ENCODE results near the gene SLC38A11.
"Not testable (repeated sequence)": the region's sequence is repeated elsewhere in the genome, so short reads cannot be mapped to it uniquely, and the experiment has no call there.

The SLC38A11 gene, protein sequence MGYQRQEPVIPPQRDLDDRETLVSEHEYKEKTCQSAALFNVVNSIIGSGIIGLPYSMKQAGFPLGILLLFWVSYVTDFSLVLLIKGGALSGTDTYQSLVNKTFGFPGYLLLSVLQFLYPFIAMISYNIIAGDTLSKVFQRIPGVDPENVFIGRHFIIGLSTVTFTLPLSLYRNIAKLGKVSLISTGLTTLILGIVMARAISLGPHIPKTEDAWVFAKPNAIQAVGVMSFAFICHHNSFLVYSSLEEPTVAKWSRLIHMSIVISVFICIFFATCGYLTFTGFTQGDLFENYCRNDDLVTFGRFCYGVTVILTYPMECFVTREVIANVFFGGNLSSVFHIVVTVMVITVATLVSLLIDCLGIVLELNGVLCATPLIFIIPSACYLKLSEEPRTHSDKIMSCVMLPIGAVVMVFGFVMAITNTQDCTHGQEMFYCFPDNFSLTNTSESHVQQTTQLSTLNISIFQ

DNA sequence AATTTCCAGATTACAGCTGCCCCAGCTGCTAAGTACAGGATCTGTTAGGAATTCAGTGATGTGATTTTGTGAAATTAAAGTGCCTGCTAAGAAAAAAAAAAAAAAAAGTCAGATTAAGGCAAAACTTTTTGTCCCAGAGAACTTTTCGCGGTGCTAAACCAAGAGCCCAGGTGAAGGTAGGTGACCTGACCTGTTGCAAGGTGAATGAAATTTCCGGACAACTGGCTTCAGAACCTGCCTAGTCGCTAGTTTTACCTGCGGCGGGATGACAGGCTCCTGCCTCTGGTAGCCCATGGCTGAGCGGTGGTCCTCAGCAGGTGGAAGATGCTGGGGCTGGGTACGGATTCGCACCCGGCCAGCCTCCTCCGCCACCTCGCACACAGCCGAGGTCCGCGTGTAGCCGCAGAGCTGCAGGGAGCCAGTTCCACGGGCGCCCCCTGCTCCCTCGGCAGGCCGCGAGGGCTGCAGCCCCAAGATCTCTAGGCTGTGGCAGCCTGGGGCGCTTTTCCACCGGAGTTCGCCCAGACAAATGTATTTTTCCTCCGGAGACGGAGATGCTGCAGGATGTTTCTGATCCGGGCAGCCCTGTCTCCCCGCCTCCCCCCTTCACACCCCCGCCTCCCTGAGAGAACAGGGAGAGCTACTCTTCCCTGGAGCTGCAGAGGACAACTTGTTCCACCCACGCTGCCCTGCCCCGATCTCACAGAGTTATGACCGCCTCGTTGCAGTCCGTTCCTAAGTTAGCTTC is at the start of gene SLC38A11:
SLC38A11 (minus strand) TSS at position 572 of the 748 bp plus-strand sequence; CDS start at position 294, 278 bp downstream.
- H3K27ac Mint-ChIP-seq: no peak within 1 kb of the TSS
- no peaks in the 10 kb centered on the region for H3K9me3 Mint-ChIP-seq
- no peaks in the 10 kb centered on the region for H3K4me1 Mint-ChIP-seq (ENCODE audit: low read depth)
- H3K4me3 Mint-ChIP-seq: no peak within 1 kb of the TSS
- no peaks in the 10 kb centered on the region for H3K36me3 Mint-ChIP-seq (ENCODE audit: low read depth)
- H3K27me3 Mint-ChIP-seq (ENCODE audit: low read depth): peaks cover 32% of the 10 kb centered on the region

DNA sequence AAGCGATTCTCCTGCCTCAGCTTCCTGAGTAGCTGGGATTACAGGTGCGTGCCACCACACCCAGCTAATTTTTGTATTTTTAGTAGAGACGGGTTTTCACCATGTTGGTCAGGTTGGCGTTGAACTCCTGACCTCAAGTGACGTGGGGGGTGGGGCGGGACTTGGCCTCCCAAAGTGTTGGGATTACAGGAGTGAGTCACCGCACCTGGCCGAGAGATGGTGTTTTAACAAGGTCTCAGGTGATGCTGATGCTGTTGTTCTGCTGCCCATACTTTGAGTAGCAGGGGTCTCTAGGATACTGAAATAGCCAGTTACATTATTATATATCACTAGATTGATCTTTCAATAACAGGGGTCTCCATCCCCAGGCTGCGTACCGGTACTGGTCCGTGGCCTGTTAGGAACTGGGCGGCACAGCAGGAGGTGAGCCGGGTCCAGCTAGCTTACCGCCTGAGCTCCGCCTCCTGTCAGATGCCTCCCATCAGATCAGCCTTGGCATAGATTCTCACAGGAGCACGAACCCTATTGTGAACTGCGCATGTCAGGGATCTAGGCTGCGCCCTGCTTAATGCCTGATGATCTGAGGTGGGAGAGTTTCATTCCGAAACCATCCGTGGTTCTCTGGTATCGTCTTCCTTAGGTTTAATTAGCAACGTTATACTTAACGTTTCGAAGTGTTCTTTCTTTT is 48.3 kb upstream of the SLC38A11 start:
- Mint-ChIP-seq H3K27me3 (ENCODE audit: low read depth) (peaks cover 4% of the 10 kb centered on the region), H3K27ac (no peak overlapping the region), H3K9me3 (no peaks in the 10 kb centered on the region), H3K36me3 (ENCODE audit: low read depth) (no peaks in the 10 kb centered on the region), H3K4me3 (no peak overlapping the region), H3K4me1 (ENCODE audit: low read depth) (no peaks in the 10 kb centered on the region)

DNA sequence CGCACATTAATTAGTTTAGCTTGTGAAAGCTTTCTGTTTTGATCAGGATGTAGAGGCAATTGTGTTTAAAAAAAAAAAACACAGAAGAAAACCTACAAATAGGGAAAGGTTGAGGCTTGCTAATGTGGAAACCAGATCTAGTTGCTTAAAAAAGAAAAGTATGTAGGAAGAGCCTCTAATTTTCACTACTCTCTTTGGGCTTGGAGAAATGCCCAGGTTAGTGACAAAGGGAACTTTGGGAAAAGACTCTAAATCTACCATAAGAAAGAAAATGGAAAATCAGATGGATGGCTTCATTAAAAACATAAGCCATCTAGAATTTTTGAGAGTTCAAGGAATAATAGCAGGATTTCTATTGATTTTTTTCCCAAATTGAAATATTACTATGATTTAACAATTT is 47.3 kb upstream of the SLC38A11 start:
- no peaks in the 10 kb centered on the region for H3K36me3 Mint-ChIP-seq (ENCODE audit: low read depth)
- peaks cover 4% of the 10 kb centered on the region for H3K27me3 Mint-ChIP-seq (ENCODE audit: low read depth)
- H3K4me1 Mint-ChIP-seq (ENCODE audit: low read depth): no peaks in the 10 kb centered on the region
- no peak overlapping the region for H3K4me3 Mint-ChIP-seq
- no peaks in the 10 kb centered on the region for H3K9me3 Mint-ChIP-seq
- H3K27ac Mint-ChIP-seq: no peak overlapping the region

DNA sequence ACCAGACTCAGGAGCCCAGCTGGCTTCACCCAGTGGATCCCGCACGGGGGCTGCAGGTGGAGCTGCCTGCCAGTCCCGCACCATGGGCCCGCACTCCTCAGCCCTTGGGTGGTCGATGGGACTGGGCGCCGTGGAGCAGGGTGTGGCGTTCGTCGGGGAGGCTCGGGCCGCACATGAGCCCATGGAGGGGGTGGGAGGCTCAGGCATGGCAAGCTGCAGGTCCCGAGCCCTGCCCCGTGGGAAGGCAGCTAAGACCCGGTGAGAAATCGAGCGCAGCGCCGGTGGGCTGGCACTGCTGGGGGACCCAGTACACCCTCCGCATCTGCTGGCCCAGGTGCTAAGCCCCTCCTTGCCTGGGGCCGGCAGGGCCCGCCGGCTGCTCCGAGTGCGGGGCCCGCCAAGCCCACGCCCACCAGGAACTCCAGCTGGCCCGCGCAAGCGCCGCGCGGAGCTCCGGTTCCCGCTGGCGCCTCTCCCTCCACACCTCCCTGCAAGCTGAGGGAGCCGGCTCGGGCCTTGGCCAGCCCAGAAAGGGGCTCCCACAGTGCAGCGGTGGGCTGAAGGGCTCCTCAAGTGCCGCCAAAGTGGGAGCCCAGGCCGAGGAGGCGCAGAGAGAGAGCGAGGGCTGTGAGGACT is 39.5 kb upstream of the SLC38A11 start:
- H3K27me3 Mint-ChIP-seq (ENCODE audit: low read depth); H3K27ac Mint-ChIP-seq; H3K9me3 Mint-ChIP-seq; H3K36me3 Mint-ChIP-seq (ENCODE audit: low read depth); H3K4me3 Mint-ChIP-seq: not testable (repeated sequence)
- H3K4me1 Mint-ChIP-seq (ENCODE audit: low read depth): peaks cover 19% of the 10 kb centered on the region

DNA sequence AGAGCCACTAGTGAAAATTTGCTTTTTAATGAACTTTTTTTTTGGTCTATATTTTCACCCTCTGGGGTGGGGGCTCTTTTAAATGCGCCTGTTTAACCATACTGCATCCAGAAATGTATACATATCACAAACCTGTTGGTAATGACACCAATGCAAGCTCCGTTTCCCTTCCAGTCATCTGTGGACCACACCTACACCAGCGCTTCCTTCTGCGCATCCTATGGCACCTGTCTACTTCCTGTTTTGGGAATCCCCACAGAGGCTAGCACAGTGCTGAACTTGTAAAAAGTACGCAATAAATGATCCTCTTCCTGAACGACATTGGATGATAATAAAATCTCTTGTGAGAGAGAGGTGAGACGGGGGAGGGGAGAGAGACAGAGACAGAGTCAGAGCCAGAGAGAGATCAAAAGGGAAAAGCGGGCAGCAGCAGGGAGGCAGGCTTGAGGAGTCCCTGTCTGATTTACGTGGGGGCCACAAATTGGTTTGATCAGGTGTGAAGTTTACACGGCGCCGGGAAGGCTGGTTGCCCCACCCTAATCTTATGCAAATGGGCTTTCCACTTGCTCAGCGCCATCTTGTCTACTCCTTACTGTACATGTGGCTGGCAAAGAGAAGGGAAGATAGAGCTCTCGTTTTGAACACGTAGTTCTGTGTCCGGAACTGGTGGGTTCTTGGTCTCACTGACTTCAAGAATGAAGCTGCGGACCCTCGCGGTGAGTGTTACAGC is 38.1 kb upstream of the SLC38A11 start:
- Mint-ChIP-seq H3K27ac (no peak overlapping the region), H3K4me3 (no peak overlapping the region), H3K27me3 (ENCODE audit: low read depth) (peaks cover 3% of the 10 kb centered on the region)

DNA sequence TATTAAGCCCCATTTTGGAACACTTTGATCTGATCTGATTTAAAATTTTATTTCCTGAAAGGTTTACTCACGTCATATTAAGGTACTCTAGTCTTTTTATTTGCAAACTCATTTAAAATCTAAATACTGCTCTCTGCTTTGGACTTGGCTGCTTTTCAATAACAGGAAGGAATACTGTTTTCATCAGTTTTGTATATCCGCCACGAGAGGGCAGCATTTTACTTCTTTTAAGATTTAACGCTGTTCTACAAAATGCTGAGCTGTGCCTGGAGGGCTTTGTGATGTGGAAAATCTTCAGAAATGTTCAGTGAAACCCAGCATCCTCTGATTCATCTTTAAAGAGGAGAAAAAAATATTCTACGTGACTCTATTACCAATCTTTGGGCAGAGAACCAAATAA is 37.5 kb upstream of the SLC38A11 start:
- Mint-ChIP-seq H3K27me3 (ENCODE audit: low read depth) (peaks cover 6% of the 10 kb centered on the region), H3K36me3 (ENCODE audit: low read depth) (peaks cover 3% of the 10 kb centered on the region), H3K4me1 (ENCODE audit: low read depth) (peaks cover 27% of the 10 kb centered on the region), H3K9me3 (peaks cover 4% of the 10 kb centered on the region), H3K4me3 (no peak overlapping the region), H3K27ac (peak overlapping the region; percentile 56)

More for the DNA sequence above, 38.1 kb upstream of the SLC38A11 start:
- peaks cover 3% of the 10 kb centered on the region for H3K36me3 Mint-ChIP-seq (ENCODE audit: low read depth)
- H3K9me3 Mint-ChIP-seq: peaks cover 4% of the 10 kb centered on the region
- peaks cover 27% of the 10 kb centered on the region for H3K4me1 Mint-ChIP-seq (ENCODE audit: low read depth)

DNA sequence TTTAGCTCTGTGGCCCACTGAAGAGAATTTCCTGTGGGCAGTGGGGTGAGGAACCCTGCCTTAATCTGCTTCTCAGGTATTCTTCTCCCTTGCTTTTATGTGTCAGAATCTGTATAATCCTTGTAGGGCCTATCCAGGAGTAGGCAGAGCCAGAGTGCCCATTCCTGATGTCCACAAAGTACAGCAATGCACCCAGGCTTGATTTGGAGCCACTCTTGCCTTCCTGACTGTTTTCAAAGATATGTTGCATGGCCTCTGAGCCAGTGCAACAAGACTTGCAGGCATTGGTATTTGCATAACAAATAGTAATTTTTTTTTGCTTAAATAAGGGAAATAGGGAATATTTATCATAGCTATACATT is 36.7 kb upstream of the SLC38A11 start:
- not testable (repeated sequence) for H3K9me3 Mint-ChIP-seq; H3K36me3 Mint-ChIP-seq (ENCODE audit: low read depth); H3K4me3 Mint-ChIP-seq
- peaks cover 27% of the 10 kb centered on the region for H3K4me1 Mint-ChIP-seq (ENCODE audit: low read depth)
- H3K27me3 Mint-ChIP-seq (ENCODE audit: low read depth): peaks cover 10% of the 10 kb centered on the region
- peak overlapping the region; percentile 52 for H3K27ac Mint-ChIP-seq

DNA sequence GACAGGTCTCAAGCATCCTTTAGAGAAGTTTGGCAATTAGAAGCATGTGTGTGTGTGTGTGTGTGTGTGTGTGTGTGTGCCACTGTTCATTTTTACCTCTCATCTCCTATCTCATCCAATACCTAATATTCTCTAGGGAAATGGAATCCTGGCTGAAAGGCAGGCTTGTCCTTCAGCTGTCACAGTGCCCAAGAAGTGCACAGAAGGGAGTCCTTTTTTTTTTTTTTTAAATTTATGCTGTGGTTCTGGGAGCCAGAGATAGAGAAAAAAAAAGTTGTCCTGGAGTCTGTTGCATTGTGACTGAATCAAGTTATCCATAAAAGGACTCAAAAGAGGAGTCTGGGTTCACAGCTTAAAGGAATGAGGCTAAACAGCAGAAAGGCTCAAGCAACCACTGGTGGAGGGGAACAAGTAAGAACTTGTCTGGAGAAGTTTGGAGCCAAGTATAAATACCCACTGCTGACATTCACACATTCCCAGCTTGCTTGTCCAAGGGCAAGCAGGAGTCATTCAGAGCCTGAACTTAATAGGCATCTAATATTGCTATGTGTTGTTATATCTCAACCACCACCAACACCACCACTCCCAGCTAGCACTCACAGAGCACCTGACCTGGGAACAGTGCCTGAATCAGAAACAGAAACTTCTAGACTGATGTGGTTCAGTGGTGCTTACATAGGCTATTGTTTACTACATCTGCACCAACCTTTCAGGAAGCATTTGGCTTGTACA is 36.2 kb upstream of the SLC38A11 start:
- Mint-ChIP-seq H3K27me3 (ENCODE audit: low read depth) (peaks cover 13% of the 10 kb centered on the region), H3K4me1 (ENCODE audit: low read depth) (peaks cover 27% of the 10 kb centered on the region), H3K27ac (peak overlapping the region; percentile 58)
- H3K9me3 Mint-ChIP-seq; H3K4me3 Mint-ChIP-seq; H3K36me3 Mint-ChIP-seq (ENCODE audit: low read depth): not testable (repeated sequence)

DNA sequence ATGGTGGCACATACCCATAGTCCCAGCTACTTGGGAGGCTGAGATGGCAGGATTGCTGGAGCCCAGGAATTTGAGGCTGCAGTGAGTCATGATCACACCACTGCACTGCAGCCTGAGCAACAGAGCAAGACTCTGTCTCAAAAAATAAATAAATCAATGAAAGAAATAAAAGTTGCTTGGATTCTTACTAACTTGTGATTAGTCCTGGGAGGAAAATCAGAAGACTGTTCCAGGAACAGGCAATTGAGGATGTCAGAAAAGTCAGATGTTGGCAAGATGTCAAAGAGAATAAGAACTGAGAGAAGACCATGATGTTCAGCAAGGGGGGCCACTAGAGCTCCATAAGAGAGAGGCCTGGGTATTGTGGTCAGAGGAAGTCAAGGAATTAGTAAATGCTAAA is 35.6 kb upstream of the SLC38A11 start:
- not testable (repeated sequence) for H3K9me3 Mint-ChIP-seq

DNA sequence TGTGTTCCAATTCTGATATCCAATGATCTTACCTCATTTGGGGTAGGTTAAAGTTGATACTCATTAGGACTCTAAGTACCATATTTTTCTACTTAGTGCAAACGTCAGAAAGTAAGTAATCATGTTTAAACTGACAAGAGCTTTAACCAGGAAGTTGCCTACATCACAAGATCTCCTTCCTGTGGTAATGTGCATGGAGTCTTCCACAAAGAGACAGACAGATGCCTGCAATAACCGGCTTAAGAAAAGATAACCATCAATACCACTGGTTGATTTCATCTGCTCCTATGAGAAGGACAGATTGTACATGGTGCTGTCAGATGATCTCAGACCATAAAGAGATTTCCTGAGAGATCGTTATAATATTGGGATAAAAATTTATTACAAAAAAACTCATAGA is 33.5 kb upstream of the SLC38A11 start:
- H3K27ac Mint-ChIP-seq: peak overlapping the region; percentile 21
- H3K36me3 Mint-ChIP-seq (ENCODE audit: low read depth); H3K9me3 Mint-ChIP-seq; H3K4me3 Mint-ChIP-seq: not testable (repeated sequence)
- peaks cover 19% of the 10 kb centered on the region for H3K27me3 Mint-ChIP-seq (ENCODE audit: low read depth)
- peaks cover 27% of the 10 kb centered on the region for H3K4me1 Mint-ChIP-seq (ENCODE audit: low read depth)

More for the DNA sequence above, 35.6 kb upstream of the SLC38A11 start:
- not testable (repeated sequence) for H3K36me3 Mint-ChIP-seq (ENCODE audit: low read depth); H3K4me3 Mint-ChIP-seq
- peaks cover 27% of the 10 kb centered on the region for H3K4me1 Mint-ChIP-seq (ENCODE audit: low read depth)
- H3K27ac Mint-ChIP-seq: peak overlapping the region; percentile 8
- peaks cover 18% of the 10 kb centered on the region for H3K27me3 Mint-ChIP-seq (ENCODE audit: low read depth)

DNA sequence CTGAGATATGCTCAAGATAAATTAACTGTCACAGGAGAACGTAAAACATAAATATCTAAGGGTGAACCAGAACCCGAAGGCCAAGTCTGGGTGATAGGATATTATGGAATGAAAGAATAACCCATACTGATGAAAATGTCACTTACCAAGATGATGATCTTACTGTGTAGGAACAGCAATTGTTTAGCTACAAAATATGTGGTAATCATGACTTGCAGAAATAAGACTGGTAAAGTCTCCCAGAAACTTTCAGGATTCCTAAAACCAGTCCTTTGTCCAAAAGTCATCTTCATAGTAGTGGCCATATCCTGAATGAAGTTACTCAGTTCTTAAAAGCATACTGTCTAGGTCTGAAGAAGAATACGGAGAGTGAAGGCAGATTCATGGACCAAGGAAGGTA is 30.7 kb upstream of the SLC38A11 start:
- H3K27me3 Mint-ChIP-seq (ENCODE audit: low read depth): peaks cover 19% of the 10 kb centered on the region
- H3K9me3 Mint-ChIP-seq; H3K27ac Mint-ChIP-seq; H3K4me3 Mint-ChIP-seq; H3K36me3 Mint-ChIP-seq (ENCODE audit: low read depth): not testable (repeated sequence)
- H3K4me1 Mint-ChIP-seq (ENCODE audit: low read depth): peaks cover 10% of the 10 kb centered on the region

DNA sequence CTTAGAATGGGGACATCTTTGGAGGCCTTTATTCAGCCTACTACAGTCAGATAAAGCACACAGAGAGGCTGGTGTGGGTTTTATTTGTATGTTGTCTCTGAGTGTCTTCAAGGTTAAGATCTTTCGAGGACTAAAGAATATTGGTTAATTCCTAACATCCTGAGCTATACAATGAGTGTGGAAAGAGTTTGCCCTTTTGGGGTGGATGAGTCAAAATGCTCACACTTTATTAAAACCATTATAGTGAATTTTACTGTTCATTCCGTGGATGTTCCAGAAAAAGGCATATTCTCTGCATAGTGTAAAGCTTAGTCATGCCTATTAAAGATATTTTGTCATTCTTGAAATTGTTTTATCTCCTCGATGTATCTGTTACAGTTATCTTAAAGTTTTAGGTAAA is 29.1 kb upstream of the SLC38A11 start:
- H3K4me3 Mint-ChIP-seq: no peak overlapping the region
- H3K4me1 Mint-ChIP-seq (ENCODE audit: low read depth): peaks cover 8% of the 10 kb centered on the region
- H3K27ac Mint-ChIP-seq: no peak overlapping the region
- peaks cover 4% of the 10 kb centered on the region for H3K9me3 Mint-ChIP-seq
- peaks cover 19% of the 10 kb centered on the region for H3K27me3 Mint-ChIP-seq (ENCODE audit: low read depth)
- peaks cover 3% of the 10 kb centered on the region for H3K36me3 Mint-ChIP-seq (ENCODE audit: low read depth)

DNA sequence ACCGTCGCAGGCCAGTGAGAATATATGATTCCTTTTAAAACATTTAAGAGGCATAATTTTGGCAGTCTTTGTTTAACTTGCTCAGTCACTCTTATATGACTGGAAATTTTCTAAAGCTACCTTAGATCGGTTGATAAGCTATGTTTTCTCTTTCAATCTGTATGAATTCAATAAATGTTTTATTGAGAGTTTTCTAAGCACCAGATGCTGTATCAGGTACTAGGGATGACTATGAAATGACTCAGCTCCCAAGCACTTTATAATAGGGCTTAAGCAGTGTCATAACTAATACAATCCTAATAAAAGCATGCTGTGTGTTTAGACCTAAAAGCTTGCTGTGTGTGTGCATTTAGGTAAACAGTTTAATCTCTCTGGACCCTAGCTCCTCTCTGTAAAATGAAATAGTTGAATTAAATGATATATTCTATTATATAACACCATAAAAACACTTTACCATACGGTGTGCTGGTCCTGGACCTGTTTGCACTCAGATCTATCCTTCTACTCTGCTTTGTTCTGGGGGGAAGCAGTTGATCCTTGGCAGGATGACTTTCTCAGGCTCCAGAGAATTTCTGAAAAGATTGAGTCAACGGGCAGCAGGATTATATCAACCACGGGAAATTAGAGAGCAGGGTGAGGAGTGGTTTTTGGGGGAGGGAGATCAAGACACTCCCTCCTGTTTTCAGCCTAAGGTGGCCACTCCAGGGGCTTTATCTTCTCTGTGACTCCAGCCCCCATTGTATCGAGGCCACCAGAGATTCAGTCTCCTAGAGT is 26.1 kb upstream of the SLC38A11 start:
- no peak overlapping the region for H3K27ac Mint-ChIP-seq

More for the DNA sequence above, 26.1 kb upstream of the SLC38A11 start:
- Mint-ChIP-seq H3K4me3 (no peak overlapping the region), H3K9me3 (no peaks in the 10 kb centered on the region), H3K4me1 (ENCODE audit: low read depth) (no peaks in the 10 kb centered on the region), H3K36me3 (ENCODE audit: low read depth) (no peaks in the 10 kb centered on the region), H3K27me3 (ENCODE audit: low read depth) (peaks cover 6% of the 10 kb centered on the region)
